Adipocyte (in vitro differentiated cells): ENCODE measurements around the gene CDH4.

Source experiments
- DNase-seq: peaks from one replicate; pipeline ENCODE4 v3.0.0-alpha.2; 2015; ENCODE audit warnings: low read depth
- H3K27me3 ChIP-seq: replicated peaks from 2 replicates; pipeline ENCODE4 v1.7.0; 2013; ENCODE audit warnings: mild to moderate bottlenecking, low read length, moderate library complexity; ENCODE audit not compliant: control insufficient read depth, insufficient read depth
- H3K36me3 ChIP-seq: 2 replicates; pipeline ENCODE4 v1.7.0; 2013; ENCODE audit warnings: low read length, mild to moderate bottlenecking, moderate library complexity; ENCODE audit not compliant: control insufficient read depth, insufficient read depth, severe bottlenecking
- H3K4me1 ChIP-seq: 2 replicates; pipeline ENCODE4 v1.7.0; 2013; ENCODE audit warnings: mild to moderate bottlenecking, low read length, moderate library complexity; ENCODE audit not compliant: control insufficient read depth, insufficient read depth
- H3K4me3 ChIP-seq: 2 replicates; pipeline ENCODE4 v1.7.0; 2013; ENCODE audit warnings: mild to moderate bottlenecking, low read length, moderate library complexity
- H3K9ac ChIP-seq: 2 replicates; pipeline ENCODE4 v1.7.0; 2013; ENCODE audit warnings: mild to moderate bottlenecking, low read length, moderate library complexity
- H3K9me3 ChIP-seq: 2 replicates; pipeline ENCODE4 v1.7.0; 2013; ENCODE audit warnings: mild to moderate bottlenecking, low read length, moderate library complexity; ENCODE audit not compliant: control insufficient read depth

Gene CDH4

DNA sequence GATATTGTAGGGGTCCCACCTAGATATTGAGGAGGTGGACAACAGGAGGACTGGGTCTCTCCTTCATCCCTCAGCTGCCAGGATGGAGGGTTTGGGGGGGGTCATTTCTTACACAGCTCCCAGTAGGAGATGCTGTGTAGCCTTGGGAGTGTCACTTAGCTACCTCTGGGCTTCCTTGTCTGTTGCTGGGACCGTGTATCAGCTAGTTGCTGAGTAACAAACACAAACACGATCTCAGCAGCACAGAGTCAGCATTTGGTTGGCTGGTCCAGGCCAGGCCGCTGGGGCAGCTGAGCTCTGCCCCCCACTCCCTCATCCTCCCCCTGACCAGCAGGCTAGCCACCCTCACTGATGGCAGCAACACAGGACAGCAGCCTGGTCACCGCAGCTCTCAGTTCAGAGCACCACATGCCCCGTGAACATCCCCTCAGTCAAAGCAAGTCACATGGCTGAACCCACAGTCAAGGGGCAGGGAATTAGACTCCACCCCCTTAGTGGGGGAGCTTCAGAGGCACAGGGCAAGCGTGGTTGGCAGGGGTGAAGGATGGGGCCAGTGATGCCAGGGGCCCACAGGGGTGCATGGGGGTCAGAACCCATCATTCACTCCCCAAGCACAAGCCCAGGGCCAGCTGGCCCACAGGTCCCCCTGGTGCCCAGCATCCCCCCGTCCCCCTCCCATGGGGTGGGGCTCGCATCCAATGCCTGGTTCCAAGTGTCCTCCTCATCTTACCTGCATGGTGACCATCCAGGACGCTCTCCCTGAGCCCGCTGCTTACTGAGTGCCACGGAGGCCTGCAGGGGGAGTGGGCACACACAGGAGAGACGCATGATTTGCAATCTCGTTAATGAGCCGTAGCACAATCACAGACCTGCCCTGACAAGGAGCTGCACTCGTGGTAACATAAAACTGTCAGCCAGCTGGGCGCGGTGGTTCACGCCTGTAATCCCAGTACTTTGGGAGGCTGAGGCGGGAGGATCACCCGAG lies 701.3 kb downstream of the CDH4 start:
- Histone ChIP-seq H3K4me3 (no peak overlapping the region), H3K36me3 (no peaks in the 10 kb centered on the region), H3K27me3 (peaks cover 27% of the 10 kb centered on the region), H3K9ac (no peak overlapping the region), H3K9me3 (no peaks in the 10 kb centered on the region), H3K4me1 (no peaks in the 10 kb centered on the region)
- DNase-seq = no peak

DNA sequence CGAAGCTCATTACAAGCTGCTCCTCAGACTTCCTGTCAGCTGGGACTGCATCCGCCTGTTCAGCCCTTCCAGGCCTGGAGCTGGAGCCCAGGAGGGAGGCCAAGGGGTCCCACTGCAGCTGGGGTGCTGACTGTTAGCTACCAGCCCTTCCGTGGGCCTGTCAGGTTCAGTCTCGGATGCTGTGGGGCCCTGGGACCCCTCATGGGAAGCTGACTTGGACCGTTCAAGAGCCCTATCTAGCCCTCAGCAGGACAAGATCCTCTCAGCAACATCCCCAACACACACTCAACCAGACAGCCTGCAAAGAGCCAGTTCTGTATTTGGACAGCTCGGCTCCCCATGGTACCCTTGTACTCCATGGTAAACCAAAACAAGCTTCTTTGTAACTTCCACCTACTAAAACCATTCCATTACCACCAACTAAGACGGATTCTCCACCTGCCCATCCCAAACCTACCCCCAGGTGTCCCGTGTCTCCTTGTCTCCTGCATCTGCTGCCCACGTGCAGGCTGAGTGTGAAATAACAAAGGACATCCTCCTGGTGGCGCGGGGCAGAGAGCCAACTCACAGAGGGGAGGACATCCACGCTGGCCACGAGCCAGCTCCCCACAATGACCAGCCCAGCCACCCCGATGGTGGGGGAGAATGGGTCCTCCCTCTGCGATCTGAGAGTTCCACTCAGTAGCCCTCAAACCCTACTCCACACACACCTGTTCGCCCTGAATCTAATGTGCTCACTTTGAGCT lies 702.4 kb downstream of the CDH4 start:
- H3K27me3 ChIP-seq = peaks cover 28% of the 10 kb centered on the region
- no peak overlapping the region for H3K9ac ChIP-seq
- no peaks in the 10 kb centered on the region for H3K9me3 ChIP-seq
- H3K4me3 ChIP-seq = no peak overlapping the region
- H3K36me3 ChIP-seq = no peaks in the 10 kb centered on the region
- no peak for DNase-seq
- no peaks in the 10 kb centered on the region for H3K4me1 ChIP-seq

DNA sequence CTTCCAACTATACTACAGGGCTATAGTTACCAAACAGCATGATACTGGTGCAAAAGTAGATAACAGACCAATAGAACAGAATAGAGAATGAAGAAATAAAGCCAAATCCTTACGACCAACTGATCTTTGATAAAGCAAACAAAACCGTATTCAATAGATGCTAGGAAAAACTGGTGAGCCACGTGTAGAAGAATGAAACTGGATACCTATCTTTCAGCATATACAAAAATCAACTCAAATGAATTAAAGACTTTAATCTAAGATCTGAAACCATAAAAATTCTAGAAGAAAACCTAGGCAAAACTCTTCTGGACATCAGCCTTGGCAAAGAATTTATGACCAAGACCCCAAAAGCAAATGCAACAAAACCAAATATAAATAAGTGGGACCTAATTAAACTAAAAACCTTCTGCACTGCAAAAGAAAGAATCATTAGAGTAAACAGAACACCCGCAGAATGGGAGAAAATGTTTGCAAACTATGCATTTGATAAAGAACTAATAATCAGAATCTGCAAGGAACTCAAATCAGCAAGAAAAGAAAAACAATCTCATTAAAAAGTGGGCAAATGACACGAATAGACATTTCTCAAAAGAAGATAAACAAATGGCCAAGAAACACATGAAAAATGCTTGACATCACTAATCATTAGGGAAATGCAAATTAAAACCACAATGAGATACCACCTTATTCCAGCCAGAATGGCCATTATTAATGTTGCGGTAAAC lies 703.8 kb downstream of the CDH4 start:
- no peaks in the 10 kb centered on the region for H3K9me3 ChIP-seq
- no peak overlapping the region for H3K4me3 ChIP-seq
- no peaks in the 10 kb centered on the region for H3K4me1 ChIP-seq
- H3K36me3 ChIP-seq = no peaks in the 10 kb centered on the region
- peaks cover 22% of the 10 kb centered on the region for H3K27me3 ChIP-seq
- no peak overlapping the region for H3K9ac ChIP-seq
- no peak for DNase-seq

DNA sequence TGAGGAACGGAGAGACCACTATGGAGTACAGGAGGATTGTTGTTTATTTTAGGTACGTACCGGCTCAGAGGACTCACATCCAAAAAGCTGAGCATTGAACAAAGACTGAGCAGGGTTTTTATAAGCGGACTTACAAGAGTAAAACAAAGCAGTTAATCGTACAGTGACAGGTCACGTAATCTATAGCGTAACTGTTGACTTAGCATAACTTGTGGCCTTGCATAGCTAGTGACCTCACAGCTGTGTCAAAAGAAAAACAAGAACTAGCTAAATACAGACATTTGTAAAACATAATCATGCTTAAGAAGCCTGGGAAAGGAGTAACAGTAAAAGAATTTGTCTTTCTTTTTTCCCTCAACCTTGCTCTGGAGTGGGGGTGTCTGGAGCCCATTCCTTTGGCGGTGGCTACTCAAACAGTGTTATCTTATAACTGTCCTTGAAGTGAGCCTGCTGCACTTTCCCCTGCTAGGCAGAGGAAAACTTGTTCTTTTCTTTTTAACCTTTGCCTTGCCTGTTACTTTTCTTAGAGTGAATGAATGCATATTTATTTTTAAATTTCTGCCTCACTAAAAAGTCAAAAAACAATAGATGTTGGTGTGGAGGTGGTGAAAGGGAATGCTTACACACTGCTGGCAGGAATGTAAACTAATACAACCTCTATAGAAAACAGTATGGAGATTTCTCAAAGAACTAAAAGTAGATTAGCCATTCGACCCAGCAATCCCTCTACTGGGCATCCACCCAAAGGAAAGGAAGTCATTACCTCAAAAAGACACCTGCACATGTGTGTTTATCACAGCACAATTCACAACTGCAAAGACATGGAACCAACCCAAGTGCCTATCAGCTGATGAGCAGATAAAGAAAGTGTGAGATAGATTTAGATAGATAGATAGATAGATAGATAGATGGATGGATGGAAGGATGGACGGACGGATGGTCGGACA lies 704.6 kb downstream of the CDH4 start:
- Histone ChIP-seq H3K36me3 (no peaks in the 10 kb centered on the region), H3K4me1 (no peaks in the 10 kb centered on the region), H3K4me3 (no peak overlapping the region), H3K27me3 (peaks cover 22% of the 10 kb centered on the region), H3K9ac (no peak overlapping the region), H3K9me3 (no peaks in the 10 kb centered on the region)
- DNase-seq = no peak

DNA sequence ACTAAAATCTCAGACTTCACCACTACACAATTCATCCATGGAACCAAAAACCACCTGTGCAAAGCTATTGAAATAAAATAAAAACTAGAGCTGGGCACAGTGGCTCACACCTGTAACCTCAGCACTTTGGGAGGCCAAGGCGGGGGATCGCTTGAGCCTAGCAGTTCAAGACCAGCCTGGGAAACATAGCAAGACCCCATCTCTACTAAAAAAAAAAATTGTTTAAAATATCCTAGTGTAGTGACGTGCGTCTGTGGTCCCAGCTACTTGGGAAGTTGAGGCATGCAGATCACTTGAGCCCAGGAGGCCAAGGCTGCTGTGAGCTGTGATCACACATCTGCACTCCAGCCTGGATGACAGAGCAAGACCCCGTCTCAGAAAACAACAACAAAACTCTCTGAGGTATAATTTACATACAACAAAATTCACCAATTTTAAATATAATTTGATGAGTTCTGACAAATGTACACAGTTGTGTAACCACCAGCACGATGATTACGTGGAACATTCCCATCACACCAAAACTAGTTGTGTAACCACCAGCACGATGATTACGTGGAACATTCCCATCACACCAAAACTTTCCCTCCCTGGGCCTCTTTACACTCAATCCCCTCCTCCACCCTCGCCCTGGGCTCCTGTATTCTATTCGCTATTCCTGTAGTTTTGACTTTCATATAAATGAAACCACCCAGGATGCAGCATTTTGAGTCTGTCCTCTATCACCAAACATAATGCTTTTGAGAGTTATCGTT lies 706.1 kb downstream of the CDH4 start:
- Histone ChIP-seq H3K4me3 (no peak overlapping the region), H3K27me3 (peaks cover 17% of the 10 kb centered on the region), H3K9ac (no peak overlapping the region), H3K36me3 (no peaks in the 10 kb centered on the region), H3K9me3 (no peaks in the 10 kb centered on the region), H3K4me1 (no peaks in the 10 kb centered on the region)
- DNase-seq = no peak

DNA sequence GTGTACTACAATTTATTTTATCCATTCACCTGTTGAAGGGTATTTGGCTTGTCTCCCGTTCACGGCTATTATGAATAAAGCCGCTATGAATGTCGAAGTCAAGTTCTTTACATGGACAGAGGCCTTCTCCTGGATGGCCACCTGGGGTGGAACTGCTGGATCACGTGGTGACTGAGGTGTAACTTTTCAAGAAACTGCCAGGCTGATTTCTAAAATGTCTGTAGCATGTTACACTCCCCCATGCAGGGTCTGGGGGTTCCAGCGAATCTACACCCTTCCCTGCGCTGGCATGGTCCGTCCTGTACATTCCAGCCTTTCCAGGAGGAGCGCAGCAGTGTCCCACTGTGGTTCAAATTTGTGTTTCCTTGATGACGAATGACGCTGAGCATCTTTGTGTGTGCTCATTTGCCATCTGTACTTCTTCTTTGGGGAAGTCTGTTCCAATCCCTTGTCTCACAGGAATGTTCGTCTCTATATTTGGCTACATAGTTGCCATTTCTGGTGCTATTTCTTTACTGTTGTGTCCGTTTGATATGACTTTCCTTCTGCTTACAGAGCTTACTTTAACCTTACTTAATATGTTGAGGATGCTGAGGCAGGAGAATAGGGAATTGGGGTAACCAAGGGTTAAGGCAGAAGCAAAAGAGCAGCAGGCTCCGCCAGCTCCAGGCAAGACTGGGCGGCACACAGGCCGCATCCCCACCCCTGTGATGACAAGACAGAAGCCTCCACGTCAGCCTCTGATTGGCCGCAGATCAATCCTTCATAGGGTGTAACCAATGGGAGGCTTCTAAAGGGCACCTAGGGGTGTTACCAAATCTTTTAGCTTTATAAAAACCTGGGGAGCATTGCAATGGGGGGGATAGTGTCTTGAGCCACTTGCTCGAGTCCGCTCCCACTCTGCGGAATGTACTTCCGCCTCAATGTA lies 707.0 kb downstream of the CDH4 start:
- Histone ChIP-seq H3K4me3 (no peak overlapping the region), H3K36me3 (no peaks in the 10 kb centered on the region), H3K9me3 (peaks cover 2% of the 10 kb centered on the region), H3K27me3 (peaks cover 25% of the 10 kb centered on the region), H3K9ac (no peak overlapping the region), H3K4me1 (no peaks in the 10 kb centered on the region)
- no peak for DNase-seq

DNA sequence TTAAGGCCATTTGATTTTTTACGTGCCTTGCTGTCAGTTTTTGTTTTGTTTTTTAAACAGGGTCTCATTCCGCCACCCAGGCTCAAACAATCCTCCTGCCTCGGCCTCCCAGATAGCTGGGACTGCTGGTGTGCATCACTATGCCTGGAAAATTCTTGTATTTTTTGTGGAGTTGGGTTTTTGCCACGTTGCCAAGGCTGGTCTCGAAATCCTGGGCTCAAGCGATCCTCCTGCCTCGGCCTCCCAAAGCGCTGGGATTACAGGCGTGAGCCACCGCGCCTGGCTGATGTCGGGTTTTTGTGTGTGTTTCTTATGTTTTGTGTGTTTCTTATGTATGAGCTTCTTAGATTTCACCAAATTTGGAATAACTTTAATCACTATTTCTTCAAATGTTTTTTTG lies 708.8 kb downstream of the CDH4 start:
- H3K9ac ChIP-seq = no peak overlapping the region
- H3K4me3 ChIP-seq = no peak overlapping the region
- no peak for DNase-seq
- no peaks in the 10 kb centered on the region for H3K36me3 ChIP-seq
- H3K27me3 ChIP-seq = peaks cover 27% of the 10 kb centered on the region
- H3K4me1 ChIP-seq = no peaks in the 10 kb centered on the region
- H3K9me3 ChIP-seq = peaks cover 2% of the 10 kb centered on the region

DNA sequence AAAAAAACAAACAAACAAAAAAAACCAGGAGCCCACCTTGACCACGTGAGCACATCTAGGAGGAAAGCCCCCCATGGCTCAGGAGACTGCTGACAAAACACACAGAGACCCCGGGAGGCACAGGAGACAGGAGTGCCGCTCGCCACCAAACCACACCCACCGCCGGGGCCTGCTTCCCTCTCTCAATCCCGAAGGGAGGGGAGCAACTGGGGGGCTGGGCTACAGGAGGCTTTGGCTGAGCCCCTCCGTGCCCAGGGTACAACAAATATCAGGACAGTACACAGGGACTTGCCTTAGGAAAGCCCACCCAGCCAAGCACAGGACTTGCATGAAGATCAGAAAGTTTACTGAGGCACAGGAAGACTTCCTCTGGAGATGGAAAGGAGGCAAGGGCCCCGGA lies 711.1 kb downstream of the CDH4 start:
- Histone ChIP-seq H3K9ac (no peak overlapping the region), H3K27me3 (peaks cover 36% of the 10 kb centered on the region), H3K36me3 (no peaks in the 10 kb centered on the region), H3K4me3 (no peak overlapping the region), H3K9me3 (peaks cover 2% of the 10 kb centered on the region), H3K4me1 (no peaks in the 10 kb centered on the region)
- DNase-seq = no peak

DNA sequence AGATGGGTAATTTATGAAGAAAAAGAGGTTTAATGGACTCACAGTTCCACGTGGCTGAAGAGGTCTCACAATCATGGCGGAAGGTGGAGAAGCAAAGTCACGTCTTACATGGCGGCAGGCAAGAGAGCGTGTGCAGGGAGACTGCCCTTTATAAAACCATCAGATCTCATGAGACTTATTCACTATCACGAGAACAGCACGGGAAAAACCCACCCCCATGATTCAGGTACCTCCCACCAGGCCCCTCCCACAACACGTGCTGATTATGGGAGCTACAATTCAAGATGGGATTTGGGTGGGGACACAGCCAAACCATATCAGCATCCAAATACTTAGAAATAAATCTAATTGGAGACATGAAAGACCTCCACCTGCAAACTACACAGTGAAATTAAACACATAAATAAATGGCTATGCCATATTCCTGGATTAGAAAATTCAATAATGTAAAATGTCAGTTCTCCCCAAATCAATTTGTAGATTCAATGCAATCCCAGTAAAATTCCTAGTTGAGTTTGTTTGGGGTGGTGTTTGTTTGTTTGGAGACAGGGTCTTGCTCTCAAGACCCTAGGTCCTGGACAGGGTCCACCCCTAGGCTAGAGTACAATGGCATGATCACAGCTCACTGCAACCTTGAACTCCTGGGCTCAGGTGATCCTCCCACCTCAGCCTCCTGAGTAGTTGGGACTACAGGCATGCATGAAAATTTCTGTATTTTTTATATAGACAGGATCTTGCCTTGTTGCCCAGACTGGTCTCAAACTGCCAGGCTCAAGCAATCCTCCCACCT lies 712.0 kb downstream of the CDH4 start:
- H3K9me3 ChIP-seq = peaks cover 2% of the 10 kb centered on the region
- no peaks in the 10 kb centered on the region for H3K4me1 ChIP-seq
- H3K36me3 ChIP-seq = no peaks in the 10 kb centered on the region
- H3K9ac ChIP-seq = no peak overlapping the region
- H3K27me3 ChIP-seq = peaks cover 39% of the 10 kb centered on the region
- DNase-seq = no peak
- no peak overlapping the region for H3K4me3 ChIP-seq
